Testis (tissue), 3 donors: ENCODE measurements around the gene APLNR. TPM values are rescaled to one million over a fixed set of nuclear protein-coding genes. Genes with fewer than 3 reads are reported as not detected.

Experiments
- DNase-seq: peaks from one replicate; pipeline ENCODE4 v3.0.0-alpha.2; 2019
- H3K27ac ChIP-seq, 2 donors: fragments of 200-600 bp; sonication (generic); one replicate each; pipeline ENCODE4 v1.5.1; 2019
- H3K27me3 ChIP-seq: fragments of 200-600 bp; sonication (generic); one replicate; pipeline ENCODE4 v1.5.1; 2019
- H3K36me3 ChIP-seq: fragments of 200-600 bp; sonication (generic); one replicate; pipeline ENCODE4 v1.5.1; 2017; ENCODE audit warnings: low read depth; ENCODE audit errors: missing control alignments
- H3K4me1 ChIP-seq: fragments of 200-600 bp; sonication (generic); one replicate; pipeline ENCODE4 v1.5.1; 2019
- H3K4me3 ChIP-seq, 2 donors: fragments of 200-600 bp; sonication (generic); one replicate each; pipeline ENCODE4 v1.5.1; 2017 to 2019
- H3K9me3 ChIP-seq: fragments of 200-600 bp; sonication (generic); one replicate; pipeline ENCODE4 v1.5.1; 2017
- CTCF ChIP-seq, 3 experiments: fragments of 450-650 bp in 2 of 3; fragments of 200-600 bp in 1 of 3; sonication (generic) in 1 of 3; IDR thresholded peaks; one replicate each; pipeline ENCODE4 v1.5.1; 2016 to 2019; ENCODE audit warnings: antibody characterized with exemption in 3 of 3, mild to moderate bottlenecking in 2 of 3, moderate library complexity in 1 of 3
- POLR2A ChIP-seq: fragments of 450-650 bp; IDR thresholded peaks from one replicate; pipeline ENCODE4 v1.6.1; 2017; ENCODE audit warnings: antibody characterized with exemption, mild to moderate bottlenecking, moderate library complexity
- WGBS, 2 donors: methylation state at CpG; one replicate each; pipeline ENCODE4 v1.1.5; 2018; 5-methylcytosine and 5-hydroxymethylcytosine counted together
- intact Hi-C: fragments of 100-400 bp; cut with DNase I; formaldehyde crosslinking; loops from one replicate; pipeline ENCODE4 v1.15.1; 2023; ENCODE audit warnings: low total_unique reads
- polyA plus RNA-seq: library from polyadenylated mRNA; stranded (reverse); fragments of 350-450 nt; fragmentation: Illumina TruSeq; extraction: RNeasy Lipid Tissue Mini Kit (QIAGEN cat#74804); gene quantifications from one replicate; pipeline ENCODE4 v1.2.3, GENCODE V29; 2014; ENCODE audit warnings: low read depth, low replicate concordance; ENCODE audit not compliant: insufficient read depth
- total RNA-seq, 2 donors: library from RNA; depleted of rRNA; stranded (reverse); fragments of >200 nt; gene quantifications; one replicate each; pipeline ENCODE4 v1.2.3, GENCODE V29; 2016

APLNR gene
- total and polyA plus RNA-seq, 3 donors from 2014 or later = 0.94 to 7.1 (median 1.1) TPM

GRCh38 chr11:57191311-57192219, 45.5 kb downstream of the APLNR start:
- DNase-seq = no peak
- no peak overlapping the region for H3K27ac ChIP-seq
- H3K4me1 ChIP-seq = no peaks in the 10 kb centered on the region
- WGBS, 2 donors = 69 to 76% methylated on average over 9 of the region's 9 CpGs
- H3K4me3 ChIP-seq = no peak overlapping the region
- no peaks in the 10 kb centered on the region for H3K9me3 ChIP-seq
- H3K36me3 ChIP-seq = no peaks in the 10 kb centered on the region
- intact Hi-C loops = no loop called here
- TF ChIP-seq CTCF (IDR thresholded peaks at IDR 0.05) = no peak
- no peaks in the 10 kb centered on the region for H3K27me3 ChIP-seq

- Histone ChIP-seq H3K27me3 (no peaks in the 10 kb centered on the region), H3K4me1 (no peaks in the 10 kb centered on the region), H3K9me3 (no peaks in the 10 kb centered on the region), H3K27ac (no peak overlapping the region), H3K4me3 (no peak overlapping the region), H3K36me3 (no peaks in the 10 kb centered on the region)
- 93 to 96% methylated on average over 4 of the region's 4 CpGs for whole genome bisulfite sequencing, 2 donors
- intact Hi-C loops = no loop called here
- TF ChIP-seq CTCF (IDR thresholded peaks at IDR 0.05) (no peak), POLR2A (no peak)
- DNase-seq = no peak
Measured at GRCh38 chr11:57190548-57190947, 46.5 kb downstream of the APLNR start.

Other genes with a start within 250 kb of the APLNR start
- not detected for gene OR5AK2, start 248.3 kb downstream of the APLNR start, total RNA-seq
- gene OR5AK2, start 248.3 kb downstream of the APLNR start, polyA plus RNA-seq = not detected
- gene LRRC55, start 55.3 kb downstream of the APLNR start, total RNA-seq = under 1 TPM; 0.08 to 0.19 TPM
- 0.76 TPM for gene LRRC55, start 55.3 kb downstream of the APLNR start, polyA plus RNA-seq
- 10 to 100 TPM; 85.2 to 99.4 TPM for gene TNKS1BP1, start 87.7 kb upstream of the APLNR start, total RNA-seq
- gene TNKS1BP1, start 87.7 kb upstream of the APLNR start, polyA plus RNA-seq = 62.3 TPM
- 100 to 1,000 TPM in 1 of 2 donors, 10 to 100 TPM in 1; 89.1 to 111 TPM for gene SSRP1, start 98.6 kb upstream of the APLNR start, total RNA-seq
- 104 TPM for gene SSRP1, start 98.6 kb upstream of the APLNR start, polyA plus RNA-seq
- 1 to 10 TPM; 2.5 to 3.3 TPM for gene P2RX3, start 101.1 kb upstream of the APLNR start, total RNA-seq
- gene P2RX3, start 101.1 kb upstream of the APLNR start, polyA plus RNA-seq = 8.5 TPM
- not detected for gene PRG3, start 143.9 kb upstream of the APLNR start, total RNA-seq
- not detected for gene PRG3, start 143.9 kb upstream of the APLNR start, polyA plus RNA-seq
- not detected for gene PRG2, start 153.4 kb upstream of the APLNR start, total RNA-seq
- not detected for gene PRG2, start 153.4 kb upstream of the APLNR start, polyA plus RNA-seq
- gene SLC43A3, start 189.9 kb upstream of the APLNR start, total RNA-seq = 10 to 100 TPM; 13.8 to 20.8 TPM
- gene SLC43A3, start 189.9 kb upstream of the APLNR start, polyA plus RNA-seq = 13.9 TPM
- 1 to 10 TPM; 2.3 to 2.5 TPM for gene RTN4RL2, start 223.3 kb upstream of the APLNR start, total RNA-seq
- 3.2 TPM for gene RTN4RL2, start 223.3 kb upstream of the APLNR start, polyA plus RNA-seq